ENCODE measurements around the gene DPH6.
"Not testable (repeated sequence)": the region's sequence is repeated elsewhere in the genome, so short reads cannot be mapped to it uniquely, and the experiment has no call there.

The DPH6 gene, protein sequence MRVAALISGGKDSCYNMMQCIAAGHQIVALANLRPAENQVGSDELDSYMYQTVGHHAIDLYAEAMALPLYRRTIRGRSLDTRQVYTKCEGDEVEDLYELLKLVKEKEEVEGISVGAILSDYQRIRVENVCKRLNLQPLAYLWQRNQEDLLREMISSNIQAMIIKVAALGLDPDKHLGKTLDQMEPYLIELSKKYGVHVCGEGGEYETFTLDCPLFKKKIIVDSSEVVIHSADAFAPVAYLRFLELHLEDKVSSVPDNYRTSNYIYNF

DNA sequence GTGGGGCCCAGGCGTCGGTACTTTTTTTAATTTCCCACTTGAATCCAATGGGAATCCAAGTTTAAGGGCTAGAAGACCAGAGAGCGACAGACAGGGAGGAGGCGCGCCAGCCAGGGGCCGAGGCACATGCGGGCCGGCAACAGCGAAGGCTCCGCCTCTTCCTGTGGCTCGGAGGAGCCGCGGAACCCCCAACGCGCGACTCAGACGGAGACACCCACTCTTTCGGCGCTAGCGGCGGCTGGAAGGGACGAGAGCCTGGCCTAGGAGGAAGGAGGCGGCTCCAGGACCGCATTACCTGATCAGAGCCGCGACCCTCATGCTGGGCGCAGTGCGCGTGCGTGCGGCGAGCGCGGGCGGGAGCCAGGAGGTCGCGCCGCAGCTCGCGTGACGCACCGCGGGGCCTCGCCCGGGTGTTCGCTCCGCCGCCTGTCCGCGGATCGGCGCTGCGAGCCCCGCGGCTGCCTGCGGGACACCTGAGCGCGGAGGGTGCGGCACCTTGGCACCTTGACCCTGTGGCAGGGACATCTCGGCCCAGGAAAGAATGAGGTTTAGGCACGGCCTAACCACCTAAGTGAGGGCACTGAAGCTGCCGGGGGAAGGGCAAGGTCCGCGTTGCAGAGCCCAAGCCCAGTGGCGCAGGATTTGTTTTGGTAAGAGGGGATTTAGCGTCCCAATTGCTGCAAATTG is at the start of gene DPH6:
Gene DPH6 (minus strand): TSS at position 342 of the 687 bp plus-strand sequence. CDS start 24 bp downstream, at position 318.
- peak in 55 of 56 donors; percentile 17 to 90 (median 68) for DNase-seq

DNA sequence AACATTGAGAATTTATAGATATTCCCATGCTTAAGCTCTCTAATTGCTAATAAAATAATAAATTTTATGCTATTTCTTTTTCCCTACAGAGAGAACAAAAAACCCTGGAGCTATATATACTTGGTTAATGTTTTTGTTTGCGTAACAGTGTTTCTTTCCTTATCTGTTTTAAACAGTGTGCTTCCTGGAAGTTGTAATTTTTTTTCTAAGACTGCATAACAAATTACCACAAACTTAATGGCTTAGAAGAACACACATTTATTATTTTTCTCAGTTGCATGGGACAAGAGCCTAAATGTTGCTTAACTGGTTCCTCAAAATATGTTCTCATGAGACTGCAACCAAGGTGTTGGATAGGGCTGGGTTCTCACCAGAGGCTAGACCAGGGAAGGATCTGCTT is 49.7 kb upstream of the DPH6 start:
- no peak for DNase-seq

DNA sequence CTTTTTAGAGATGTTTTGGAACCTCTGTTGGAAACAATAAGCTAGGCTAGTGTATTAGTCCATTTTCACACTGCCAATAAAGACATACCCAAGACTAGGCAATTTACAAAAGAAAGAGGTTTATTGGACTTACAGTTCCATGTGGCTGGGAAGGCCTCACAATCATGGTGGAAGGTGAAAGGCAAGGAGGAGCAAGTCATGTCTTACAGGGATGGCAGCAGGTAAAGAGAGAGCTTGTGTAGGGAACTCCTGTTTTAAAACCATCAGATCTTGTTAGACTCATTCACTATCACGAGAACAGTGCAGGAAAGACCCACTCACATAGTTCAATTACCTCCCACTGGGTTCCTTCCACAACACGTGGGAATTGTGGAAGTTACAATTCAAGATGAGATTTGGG is 46.0 kb upstream of the DPH6 start:
- not testable (repeated sequence) for DNase-seq

DNA sequence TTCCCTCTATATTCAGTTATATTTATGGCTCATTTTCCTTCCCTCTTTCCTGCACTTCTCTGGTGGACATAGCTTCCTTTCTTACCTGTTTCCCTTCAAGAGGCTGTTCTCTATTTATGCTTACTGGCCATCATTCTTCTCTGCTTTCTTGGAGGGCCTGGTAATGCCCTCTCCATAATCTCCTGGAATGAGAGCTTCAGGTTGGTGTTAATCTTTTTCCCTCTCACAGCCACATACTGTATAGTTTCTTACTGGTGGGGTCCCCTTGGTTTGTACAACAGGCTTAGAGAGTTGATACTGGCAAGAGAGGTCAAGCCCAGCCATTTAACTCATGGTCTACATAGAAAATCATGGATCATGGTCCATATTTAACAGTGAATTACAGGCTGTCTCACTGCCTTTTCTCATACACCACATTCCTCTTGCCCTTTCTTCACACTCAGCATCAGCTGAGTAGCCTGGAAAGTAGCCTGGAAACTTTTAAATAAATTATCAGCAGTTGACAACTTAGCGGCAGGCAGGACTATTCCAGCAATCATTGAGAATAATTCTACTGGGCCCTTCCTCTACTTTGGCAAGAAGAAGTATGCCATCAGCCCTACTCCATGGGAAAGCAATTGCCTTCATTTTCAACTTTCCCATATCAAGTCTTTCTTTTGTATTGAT is 38.0 kb upstream of the DPH6 start:
- DNase-seq: no peak

DNA sequence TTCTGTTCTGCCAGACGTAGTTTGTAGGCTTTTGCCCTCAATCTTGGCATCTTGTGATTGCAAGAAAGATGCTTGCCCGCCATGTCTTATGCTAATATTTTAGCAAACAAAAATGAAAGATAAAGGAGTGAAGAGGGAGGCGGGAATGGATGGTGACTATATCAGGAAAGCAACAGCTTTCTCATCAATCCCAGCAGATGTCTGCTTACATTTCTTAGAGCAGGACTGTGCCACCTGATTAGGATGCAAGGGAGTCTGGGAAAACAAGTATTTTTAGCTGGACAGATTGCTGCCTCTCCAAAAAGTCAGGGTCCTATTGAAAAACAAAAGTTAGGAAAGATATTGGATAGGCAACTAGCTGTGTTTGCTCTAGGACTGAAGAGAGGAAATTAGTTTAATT is 34.6 kb upstream of the DPH6 start:
- peak in 2 of 56 donors; percentile 0 to 2 for DNase-seq

DNA sequence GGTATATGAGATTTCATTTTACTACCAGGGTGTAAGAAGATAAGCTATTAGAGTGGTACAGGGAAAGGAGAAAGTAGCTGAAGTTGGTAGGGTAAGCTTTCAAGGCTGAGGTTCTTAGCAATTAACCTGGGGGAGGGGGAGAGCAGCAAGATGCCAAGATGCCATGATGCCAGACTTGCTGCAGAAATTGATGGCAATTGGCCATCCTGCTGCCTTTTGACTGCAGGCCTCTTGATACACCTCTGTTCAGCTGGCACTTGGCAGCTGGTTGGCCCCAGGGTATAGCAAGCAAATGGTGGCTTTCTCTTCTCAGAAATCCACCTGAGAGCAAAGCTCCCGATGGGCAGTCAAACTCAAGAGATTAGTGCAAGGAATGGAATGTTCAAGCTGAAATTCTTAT is 21.4 kb upstream of the DPH6 start:
- peak in 1 of 56 donors; percentile 1 for DNase-seq

DNA sequence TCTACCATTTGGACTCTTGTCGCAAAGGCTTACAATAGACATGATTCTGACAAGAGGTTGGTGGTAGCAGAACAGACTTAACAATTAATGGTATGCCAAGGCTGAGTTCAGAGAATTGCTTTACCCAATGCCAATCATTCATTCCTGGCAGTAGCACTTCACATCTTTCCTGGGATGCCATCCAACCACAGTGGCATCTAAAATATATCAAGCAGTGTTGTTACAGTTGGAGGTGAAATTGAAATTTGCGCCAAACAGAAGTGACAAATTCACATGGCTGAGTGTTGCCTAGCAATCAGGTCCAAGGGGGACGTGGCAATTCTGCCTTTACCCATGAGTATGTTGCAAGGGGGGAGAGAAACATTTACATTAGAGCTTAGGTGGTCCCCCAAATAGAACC is 21.0 kb upstream of the DPH6 start:
- no peak for DNase-seq

DNA sequence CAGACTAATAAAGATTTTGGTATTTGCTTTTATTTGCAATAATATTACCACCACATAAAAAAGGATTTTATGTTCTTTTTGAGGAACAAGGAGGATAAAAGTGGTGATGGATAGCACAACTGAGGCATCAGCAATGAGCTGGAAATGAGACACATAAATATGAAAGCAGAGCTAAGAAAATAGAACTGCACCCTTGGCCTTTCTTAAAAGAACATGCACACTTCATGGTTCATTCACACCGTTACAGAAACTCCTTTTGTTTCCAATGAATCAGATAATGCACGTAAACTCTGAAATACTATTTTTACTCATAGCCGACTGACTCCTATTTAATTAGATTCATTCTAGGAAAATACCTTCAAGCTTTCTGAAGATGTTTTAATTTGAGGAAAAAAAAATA is 19.9 kb upstream of the DPH6 start:
- no peak for DNase-seq

DNA sequence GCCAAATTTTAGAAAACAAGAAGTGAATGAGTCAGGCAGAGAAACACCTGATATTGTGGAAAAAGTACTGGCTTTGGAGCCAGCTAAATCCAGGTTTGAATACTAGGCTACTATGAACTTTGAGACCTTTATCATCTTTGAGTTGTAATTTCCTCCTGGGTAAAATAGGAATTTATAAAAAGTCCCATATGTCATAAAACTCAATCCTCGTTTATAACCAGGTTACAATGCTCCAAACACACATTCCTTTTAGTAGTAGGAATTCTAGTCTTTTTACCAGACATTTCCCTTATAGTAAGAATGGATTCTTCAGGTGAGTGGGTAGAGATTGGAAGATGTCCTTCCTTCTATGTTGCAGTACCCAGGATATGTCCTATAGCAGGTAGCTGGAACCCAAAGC is 16.7 kb upstream of the DPH6 start:
- no peak for DNase-seq

DNA sequence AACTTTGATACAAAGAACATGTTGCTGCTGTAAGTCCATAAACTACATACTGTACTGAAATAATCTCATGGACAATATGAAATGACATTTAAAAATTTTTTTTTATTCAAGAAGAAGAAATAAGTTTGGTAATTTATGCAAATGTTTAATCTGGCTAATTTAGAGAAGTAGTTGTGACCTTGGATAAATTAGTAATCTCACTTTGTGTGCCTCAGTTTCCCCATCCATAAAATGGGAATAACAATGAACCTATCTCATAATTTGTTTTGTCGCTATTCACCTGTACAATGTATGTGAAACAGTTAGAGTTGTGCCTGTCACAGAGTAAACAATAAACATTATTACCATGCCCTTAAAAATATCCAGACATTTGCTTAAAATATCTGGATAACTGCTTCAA is 15.3 kb upstream of the DPH6 start:
- no peak for DNase-seq

DNA sequence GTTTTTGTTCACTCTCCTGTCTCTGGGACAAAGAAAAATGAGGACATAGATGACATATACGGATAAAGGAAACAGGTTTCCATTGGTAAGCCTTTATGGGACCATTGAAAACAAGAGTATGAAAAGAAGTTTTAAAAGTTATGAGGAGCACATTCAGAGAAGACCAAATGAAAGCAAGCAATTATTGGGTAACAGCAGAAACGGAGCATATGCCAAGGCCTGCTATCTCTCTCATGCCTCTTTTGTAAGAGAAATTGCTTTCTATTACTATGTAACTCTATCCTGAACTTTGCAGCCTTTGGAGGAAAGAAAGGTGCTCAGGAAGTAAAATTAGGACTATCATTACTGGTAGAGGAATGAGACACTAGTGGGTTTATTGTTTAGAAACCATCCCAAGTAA is 14.9 kb upstream of the DPH6 start:
- DNase-seq: no peak

DNA sequence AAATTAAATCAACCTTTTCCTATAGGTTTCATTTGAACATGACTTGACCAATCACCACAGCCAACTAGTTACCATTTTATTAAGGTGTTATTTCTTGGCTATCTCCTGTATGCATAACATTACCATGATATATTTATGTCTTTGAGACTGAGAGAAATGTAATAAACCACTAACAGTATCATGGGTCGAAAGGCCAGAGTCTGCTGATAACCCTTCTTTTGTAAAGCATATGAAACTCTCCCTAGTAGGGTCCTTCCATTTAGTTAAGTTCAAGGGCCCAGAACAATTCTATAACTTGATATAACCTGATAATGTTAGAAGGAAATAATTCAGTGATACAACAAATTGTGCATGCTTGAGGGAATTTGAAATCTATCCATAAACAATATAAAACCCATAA is 14.3 kb upstream of the DPH6 start:
- no peak for DNase-seq

DNA sequence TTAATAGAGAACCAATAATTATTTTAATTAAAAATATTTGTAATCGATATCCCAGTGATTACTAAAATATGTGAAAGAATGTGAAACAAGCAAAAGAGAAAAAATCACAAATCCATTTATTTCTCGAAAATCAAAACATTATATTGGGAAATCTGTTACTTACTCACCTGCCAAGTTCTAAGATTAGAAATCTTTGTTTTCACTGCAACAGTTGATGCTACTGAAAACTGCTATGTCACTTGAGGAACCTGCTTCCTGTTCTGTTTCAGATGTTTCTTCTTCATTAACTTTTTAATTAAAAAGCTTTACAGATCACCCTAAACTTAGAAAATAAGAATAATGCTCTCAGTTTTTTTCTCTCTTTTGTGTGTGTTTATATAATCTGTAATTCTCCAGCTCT is 13.7 kb upstream of the DPH6 start:
- DNase-seq: no peak

DNA sequence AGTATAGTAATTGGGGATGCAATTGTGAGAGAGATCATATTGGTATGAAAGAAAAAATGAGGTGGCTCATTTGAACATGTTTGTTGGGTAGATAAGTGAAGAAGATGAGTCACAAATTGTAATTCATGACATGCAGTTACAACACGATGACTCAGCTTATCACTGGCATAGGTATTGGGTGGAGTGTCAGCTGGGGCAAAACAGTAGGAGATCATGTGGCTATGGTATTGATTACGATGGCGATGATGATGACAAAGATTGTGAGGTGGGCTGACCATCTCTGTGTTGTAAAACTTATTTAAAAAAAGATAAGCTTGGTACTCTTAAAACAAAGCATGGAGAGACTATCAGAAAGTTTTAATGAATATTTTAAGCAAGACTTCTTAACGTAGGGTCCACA is 11.6 kb upstream of the DPH6 start:
- no peak for DNase-seq

DNA sequence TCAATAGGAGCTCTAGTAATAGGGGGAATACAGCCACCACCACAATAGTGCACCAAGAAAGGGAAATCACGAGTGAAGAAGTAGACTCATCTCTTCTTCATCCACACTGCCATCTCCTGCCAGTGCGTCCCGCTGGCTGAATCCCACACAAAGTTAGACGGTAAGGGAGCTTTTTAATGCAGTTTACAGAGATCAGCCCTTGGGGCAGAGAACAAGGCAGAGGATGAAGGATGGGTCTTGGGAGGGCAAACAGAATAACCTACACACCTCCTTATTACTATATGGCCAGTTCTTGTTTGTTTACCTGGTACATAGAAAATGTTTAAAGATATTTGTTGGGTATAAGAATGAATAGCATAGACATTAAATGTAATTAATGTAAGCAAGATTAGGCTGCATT is 11.0 kb upstream of the DPH6 start:
- no peak for DNase-seq

DNA sequence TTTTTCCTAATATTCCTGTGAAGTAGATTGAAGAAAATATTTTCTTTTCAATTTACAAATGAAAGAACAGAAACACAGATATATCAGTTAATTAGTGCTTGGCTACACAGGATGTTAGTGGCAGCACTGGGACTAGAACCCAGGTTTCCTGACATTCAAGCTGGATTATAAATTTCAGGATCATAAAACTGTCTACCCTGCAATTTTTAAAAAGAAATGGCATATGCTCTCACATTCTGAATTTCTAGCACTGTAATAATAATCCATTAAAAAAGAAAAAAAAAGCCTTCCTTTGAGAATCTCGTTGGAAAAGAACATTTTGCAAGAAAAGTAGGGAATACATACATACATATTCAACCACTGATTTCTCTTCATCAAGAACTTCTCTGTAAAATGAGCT is 9.3 kb upstream of the DPH6 start:
- no peak for DNase-seq

DNA sequence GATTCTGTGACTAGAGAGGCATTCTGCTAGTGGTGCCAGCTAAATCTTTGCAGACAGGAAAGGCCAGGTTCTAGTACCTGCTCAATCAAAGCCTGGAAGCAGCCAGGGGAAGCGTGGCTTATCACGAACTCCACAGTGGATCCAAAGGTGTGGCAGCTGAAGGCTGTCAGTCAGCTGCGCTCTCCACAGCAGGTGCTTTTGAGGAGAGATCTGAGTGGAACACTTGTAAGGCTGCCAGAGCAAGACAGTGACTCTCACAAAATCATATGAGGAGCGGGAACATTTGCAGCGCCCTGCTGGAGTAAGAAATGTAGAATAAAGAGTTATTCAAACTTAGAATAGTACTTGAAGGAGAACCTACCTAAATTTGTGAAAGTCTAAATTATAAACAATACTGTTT is 5.0 kb upstream of the DPH6 start:
- no peak for DNase-seq

DNA sequence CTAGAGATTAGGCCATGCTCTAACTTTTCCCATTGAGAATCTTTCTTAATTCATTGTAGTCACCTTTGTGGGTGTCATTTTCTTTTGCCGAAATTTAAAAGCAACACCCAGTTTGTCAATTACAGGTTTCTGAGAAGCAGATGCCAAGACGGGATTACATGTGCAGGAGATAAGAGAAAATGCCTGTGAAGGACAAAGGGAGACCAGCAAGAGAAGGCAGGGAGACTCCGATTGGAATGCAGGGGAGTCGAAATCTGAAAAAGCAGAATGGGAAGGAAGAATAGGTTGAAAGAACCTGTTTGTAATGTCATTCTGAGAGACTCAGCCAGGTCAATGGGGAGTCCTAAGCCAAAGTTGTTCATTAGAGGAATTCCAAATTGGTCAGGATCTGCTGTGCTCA is 3.6 kb upstream of the DPH6 start:
- no peak for DNase-seq

DNA sequence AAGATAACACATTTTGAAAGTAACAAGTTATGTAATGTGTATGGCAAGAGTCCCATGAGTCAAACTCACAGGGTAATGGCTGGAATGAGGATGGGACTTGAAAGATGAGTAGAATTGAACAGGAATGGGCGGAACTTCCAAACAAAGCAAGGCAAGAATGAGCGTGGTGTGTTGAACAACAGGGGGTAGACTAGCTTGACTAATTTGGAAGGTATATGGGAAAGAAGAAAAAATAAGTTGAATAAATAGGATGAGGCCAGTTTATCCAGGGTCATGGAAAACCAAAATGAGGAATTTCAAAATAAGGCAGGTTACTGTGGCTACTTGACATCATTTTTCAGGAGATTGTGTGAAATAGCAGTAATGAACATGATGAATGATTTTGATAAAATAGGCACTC is 2.5 kb upstream of the DPH6 start:
- no peak for DNase-seq

DNA sequence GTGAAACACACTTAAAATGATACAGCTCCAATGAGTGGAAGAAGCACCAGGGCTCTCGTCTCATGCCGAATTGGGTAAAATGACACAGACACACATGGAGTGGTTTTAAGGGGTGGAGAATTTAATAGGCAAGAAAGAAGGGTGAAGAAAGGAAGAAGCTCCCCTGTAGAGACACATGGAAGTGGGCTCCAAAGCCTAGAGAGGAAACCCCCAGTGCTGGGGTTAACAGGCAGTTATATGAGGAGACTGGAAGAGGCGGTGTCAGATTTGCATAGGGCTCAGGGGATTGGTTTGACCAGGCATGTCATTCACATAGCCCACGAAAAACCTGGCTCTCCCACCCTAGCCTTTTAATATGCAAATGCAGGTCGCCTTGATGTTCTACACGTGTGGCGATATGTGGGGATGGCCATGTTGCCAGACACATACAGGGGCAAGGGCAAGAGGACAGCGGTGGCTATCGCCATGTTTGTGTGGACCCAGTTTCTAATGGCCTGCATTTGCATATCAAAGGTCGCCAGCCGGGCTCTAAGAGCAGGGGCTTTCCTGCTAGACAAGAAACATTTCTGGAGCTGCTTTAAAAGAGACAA is 1.9 kb upstream of the DPH6 start:
- peak in 3 of 56 donors; percentile 1 to 4 (median 1) for DNase-seq

DNA sequence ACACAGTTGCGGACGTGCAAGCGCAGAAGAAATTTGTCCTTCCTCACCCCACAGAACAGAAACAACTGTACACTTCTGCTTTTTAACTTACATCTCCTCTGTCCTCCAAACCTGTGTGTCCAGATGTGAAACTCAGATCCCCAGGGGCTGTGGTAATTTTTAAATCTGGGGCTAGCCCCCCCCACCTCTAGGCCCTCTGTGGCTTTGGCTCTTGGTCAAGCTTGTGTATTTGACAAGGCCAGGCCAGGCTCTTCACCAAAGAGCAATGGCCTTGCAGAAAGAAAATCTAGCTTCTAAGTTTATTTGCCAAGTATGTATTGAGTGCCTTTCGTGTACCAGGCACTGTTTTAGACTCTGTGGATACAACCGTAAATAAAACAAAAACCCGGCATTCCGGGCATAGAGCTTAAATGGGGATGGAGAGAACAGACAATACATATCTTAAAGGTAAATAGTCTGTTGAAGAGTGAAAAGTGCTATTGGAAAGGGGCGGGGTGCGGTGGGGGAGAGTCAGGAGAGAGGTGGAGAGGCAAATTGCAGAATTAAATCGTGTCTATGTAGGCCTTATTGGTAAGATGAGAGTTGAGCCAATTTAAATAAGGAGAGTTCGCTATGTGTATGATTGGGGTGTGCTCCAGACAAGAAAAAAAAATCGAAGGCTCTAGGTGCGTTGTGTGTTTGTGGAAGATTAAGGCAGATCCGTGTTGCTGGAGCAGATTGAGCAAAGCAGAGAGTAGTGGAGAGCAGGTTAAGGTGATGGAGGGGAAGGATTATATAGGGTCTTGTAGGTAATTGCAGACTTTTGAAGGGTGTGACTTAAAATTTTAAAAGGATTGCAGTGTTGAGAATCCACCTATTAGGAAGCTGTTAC is 781 bp upstream of the DPH6 start:
- peak in 2 of 56 donors; percentile 45 to 51 for DNase-seq
